ENCODE measurements around the gene BDKRB2.

Gene BDKRB2

GRCh38 chr14:96287856-96288255, 83.2 kb downstream of the BDKRB2 start:
- DNase-seq (ENCODE audit: insufficient read length, low spot score) (no peak), FAIRE-seq (no peak)
- TF ChIP-seq CTCF (IDR thresholded peaks at IDR 0.05; ENCODE audit: insufficient read depth, missing control alignments) = no peak
